NCI-H524 treated with DMSO at 0.1 percent for 48 hours (cell line): ENCODE measurements around the gene HPN.
A peak's percentile ranks its signal among the peaks of the same experiment; 100 is the strongest.
"Not testable (repeated sequence)": the region's sequence is repeated elsewhere in the genome, so short reads cannot be mapped to it uniquely, and the experiment has no call there.

Experiments used
- DNase-seq: peaks from one replicate; lab custom pipeline; 2025; lab: John Stamatoyannopoulos, UW

HPN gene

DNA sequence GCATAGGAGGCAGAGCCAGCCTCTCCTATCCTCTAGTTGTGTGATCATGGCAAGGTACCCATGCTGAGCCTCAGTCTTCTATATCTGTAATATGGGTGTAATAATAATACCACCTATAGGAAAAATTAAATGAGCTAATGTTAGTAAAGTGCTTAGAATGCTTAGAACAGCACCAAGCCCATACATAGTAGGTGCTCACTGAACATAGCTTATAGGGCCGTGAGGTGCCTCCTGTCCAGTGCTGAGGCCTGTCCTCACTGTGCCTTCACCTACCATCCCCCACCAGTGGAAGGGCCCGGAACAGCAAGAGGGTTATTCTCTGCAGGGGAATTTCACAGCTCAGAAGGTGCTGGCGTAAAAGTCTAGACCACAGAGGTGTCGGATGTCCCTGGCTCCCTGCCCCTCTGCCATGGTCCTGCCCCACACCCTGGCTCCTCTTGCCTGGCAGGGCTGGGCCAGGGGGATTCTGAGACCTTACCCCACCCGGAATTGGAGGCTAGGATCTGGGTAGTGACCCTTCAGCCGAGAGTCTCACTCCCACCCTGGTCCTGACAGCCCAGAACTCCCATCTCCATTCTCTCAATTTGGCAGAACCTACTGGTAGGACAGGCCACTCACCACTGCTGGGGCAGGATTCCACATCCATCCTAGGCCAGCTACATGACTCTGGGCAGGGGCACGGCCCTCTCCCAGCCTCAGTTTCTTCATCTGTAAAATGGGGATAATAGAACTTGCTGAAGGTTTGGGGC is 13.5 kb upstream of the HPN start:
- no peak for DNase-seq

DNA sequence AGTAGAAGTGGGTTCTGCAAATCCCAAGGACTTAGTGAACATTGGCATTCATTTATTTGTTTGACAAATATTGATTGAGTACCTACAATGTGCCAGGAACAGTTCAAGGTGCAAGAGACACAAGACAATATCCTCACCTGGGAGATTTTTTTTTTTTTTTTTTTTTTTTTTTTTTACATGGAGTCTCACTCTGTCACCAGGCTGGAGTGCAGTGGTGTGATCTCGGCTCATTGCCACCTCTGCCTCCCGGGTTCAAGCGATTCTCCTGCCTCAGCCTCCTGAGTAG is 13.0 kb upstream of the HPN start:
- not testable (repeated sequence) for DNase-seq

DNA sequence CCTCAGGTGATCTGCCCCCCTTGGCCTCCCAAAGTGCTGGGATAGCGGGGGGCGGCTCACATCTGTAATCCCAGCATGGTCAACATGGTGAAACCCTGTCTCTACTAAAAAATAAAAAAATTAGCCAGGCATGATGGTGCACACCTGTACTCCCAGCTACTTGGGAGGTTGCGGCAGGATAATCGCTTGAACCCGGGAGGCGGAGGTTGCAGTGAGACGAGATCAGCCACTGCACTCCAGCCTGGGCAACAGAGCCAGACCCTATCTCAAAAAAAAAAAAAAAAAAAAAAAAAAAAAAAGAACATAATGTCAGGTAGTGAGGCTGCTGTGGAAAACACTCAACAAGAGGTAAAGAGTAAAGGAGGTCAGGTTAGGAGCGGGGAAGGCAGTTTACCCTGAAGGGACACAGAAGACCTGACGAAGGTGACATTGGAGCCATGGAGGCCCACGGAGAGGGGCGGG is 12.2 kb upstream of the HPN start:
- not testable (repeated sequence) for DNase-seq

DNA sequence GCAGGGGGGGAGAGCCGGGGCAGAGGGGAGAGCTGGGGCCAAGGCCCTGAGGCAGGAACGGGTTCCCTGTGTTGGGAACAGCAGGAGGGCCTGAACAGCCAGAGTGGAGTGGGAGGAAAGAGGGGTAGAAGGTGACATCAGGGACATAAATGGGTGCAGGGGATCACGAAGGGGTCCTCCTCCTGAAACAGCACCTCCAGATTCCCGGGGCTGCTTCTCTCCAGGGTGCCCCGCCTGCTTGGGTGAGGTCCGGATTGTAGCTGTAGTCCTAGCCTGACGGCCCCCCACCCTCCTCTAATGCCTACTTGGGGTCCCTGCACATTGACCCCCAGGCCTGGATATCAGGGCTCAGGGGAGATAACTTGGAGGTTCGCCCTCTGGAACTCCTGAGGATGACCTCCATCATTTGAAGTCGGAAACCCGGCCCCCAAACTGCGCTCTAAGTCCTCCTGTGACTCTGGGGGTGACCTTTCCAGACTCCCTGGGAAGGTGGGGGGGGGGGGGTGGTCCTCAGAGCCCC is 11.7 kb upstream of the HPN start:
- no peak for DNase-seq

DNA sequence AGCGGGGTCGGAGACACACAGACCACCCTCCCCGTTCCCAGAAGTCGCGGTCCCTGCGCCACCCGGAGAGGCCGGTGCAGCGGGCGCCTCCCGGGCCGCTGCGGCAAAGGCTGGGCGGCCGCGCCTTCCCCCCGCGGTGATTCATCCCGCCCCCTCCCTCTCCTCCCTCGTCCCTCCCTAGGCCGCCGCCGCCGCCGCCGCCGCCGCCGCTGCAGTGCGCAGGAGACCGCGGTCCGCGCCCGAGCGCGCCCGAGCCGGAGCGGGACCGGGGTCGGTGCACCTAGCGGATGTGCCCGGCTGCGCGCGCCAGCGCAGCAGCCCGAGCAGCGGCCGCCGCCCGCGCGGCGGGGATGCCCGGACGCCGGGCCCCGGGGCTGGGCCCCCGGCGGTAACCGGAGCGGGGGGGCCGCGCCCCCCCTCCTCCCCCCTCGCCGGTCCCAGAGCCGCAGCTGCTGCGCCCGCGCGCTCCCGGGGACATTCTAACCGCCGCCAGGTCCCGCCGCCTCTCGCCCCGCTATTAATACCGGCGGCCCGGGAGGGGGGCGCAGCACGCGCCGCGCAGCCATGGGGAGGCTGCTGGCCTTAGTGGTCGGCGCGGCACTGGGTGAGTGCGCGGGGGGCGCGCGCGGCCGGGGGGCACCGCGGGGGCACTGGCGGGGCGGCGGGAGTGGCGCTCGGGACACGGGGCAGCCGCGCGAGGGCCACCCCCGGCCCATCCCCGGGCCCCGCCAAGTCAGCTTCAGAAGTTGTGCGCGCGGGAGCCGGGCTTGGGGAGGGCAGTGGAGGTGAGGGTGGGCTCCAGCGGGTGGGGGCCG is 11.1 kb upstream of the HPN start, which contains the start of gene SCN1B:
TSS of gene SCN1B (plus strand) at position 214 of the 815 bp plus-strand sequence. CDS start at position 565, 351 bp downstream.
- DNase-seq = no peak

DNA sequence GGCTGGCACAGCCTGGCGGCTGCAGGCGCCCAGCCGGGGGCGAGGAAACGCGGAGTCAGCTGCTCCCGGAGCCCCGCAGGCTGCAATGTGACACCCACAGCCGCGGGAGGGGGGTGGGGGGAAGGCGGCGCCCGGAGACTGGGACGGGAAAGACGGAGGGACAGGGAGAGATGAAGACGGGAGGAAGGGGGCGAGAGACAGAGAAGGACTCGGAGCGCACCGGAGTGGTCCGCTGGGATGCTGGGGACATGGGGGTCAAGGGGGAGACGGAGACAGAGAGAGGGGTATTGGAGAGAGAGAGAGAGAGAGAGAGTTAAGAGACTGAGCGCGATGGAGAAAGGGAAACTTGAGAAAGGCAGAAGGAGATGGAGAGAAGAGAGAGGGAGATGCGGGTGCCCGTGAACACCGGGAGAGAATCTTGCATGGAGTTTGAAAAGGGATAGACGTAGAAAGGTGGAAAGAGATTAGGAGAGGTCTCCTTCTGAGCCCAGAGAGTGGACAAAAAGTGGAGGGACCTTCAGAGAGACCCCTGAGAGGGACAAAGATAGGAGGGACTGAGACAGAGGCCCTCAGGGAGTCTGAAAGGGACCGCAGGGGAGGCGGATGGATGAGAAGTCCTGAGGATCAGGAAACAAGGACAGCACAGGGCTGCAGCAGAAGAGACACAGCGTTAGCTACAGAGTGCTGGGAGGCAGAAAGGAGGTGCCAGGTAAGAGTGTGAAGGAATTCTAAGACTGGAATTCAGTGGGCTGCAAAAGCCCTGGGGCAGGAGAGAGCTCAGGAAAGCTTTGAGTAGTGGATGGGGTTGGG is 10.2 kb upstream of the HPN start:
- DNase-seq = peak; percentile 40

DNA sequence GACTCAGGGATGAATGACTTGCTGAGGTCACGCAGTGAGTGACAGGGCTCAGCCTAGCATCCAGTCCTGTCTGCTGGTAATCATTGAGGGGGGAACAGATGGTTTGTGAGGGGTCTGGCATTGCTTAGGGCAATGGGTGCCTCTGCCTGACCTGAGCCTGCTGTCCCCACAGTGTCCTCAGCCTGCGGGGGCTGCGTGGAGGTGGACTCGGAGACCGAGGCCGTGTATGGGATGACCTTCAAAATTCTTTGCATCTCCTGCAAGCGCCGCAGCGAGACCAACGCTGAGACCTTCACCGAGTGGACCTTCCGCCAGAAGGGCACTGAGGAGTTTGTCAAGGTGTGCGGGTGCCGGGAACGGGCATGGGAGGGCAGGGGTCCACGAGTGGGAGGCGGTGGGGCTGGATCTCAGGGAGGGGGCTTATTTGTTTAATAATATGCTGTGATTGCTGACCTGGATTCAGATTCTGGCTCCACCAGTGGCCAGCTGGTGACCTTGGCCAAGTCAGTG is 9.1 kb upstream of the HPN start:
- no peak for DNase-seq

DNA sequence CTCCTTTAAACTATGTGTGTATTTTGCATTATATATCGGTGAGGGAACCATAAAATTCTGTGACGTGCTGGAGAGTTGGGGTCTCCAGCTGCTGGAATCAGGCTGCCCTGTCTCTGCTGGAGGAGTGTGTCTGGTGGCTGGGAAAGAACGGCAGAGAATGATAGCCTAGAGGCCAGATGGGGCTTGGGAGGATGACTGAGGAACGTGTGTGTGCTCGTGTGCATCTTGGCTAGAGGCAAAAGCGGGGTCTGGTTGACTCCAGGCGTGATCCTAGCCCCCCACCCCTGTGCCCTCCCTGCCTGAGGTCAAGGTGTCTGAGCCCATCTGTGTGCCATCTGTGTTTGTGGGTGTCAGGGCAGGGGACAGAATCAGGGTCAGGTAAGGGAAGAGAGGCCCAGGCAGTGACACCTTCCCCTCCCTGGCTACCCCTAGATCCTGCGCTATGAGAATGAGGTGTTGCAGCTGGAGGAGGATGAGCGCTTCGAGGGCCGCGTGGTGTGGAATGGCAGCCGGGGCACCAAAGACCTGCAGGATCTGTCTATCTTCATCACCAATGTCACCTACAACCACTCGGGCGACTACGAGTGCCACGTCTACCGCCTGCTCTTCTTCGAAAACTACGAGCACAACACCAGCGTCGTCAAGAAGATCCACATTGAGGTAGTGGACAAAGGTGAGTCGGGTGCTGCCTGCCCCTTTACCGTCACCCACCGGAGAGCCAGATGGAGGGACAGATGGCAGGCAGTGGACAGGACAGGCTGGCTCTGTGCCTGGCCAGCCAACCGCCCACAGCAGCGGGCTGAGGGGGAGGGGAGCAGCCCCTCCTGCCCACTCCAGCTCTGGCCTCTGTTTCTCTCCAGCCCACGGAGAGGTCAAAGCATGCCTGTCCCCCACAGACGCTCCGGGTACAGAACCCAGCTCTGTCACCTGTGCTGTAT is 8.2 kb upstream of the HPN start:
- DNase-seq = peak; percentile 33

DNA sequence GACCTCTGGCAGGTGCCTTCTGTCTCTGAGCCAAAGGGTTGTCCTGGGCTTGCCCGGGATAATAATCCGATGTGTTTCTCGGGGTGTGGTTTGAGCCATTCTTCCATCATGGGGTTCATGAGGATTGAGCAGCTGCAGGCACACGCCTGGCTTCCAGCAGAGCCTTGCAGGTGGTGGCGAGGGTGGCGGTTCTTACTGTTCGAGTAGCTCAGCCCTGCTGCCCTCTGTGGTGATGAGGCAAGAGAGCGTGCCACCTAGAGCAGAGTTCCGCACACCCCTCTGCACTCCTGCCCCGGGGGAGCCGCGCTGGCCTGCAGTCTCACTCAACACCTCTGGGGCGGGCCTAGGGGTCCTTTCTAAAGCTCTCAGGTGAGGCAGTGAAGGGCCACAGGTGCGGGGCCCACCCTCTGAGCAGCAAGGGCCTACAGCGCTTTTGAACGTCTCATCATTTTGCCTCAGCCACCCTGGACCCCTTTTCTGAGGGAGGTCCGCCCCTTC is 7.5 kb upstream of the HPN start:
- no peak for DNase-seq

DNA sequence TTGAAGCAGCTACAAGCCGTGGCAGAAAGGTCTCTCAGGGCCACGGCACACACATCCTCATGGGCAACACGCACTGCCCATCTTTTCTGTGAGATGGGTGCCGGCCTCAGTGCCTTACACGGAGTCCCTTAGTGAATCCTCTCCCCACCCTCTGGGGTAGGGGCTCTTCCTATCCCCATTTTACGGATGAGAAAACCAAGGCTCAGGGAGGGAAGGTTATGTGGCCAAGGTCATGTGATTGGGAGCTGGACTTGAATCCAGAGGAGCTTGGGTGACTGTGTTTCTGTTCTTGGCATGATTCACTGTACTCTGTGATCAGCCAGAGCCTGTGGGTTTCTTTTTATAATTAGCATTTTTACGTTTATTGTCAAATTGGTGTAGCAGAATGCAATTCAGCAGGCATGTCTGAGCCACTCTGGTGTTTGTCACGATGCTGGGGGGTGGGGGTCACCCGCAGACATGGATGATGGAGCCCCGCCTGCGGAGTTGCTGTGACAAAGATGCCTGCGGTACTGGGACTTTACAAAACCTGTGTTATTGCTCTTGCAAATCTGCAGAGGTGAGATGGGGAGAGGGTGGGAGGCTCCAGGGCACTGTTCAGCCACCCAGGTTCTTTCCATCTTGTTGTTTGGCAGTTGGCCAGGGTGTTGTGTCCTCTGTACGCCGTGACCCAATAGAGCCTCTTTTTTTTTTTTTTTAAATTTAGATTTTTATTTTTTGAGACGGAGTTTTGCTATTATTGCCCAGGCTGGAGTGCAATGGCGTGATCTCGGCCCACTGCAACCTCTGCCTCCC is 6.7 kb upstream of the HPN start:
- no peak for DNase-seq

DNA sequence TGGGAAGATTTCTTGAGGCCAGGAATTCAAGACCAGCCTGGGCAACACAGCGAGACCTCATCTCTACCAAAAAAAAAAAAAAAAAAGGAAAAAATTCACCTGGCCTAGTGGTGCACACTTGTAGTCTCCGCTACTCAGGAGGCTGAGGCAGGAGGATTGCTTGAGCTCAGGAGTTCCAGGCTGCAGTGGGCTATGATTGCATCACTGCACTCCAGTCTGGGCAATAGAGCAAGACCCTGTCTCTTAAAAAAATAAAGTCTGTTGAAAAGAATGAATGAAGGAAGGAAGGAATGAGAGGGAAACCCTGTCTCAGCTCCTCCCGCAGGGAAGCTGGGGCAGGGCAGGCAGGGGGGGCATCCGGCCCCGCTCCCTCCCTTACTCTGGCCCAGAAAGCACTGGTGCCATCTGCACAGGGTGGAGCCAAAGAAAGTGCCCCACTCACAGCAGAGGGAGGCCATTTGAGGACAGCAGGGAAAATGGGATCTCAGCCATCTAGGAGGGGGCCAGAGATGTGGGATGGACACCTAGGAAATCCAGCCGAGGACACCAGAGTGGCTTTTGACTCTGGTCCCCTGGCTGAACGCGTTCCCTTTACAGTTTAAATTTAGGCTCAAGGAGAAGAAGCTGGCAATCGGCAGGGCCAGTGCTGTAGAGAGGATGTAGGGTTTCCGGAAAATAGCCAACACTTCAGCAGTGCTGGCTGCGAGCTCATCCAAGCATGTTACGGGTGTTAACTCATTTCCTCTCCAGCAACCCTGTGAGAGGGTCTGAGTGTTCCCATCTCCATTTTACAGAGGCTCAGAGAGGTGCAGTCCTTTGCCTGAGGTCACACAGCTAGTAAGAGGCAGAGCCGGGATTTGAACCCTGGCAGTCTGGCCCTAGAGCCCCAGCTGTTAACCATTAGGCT is 3.6 kb upstream of the HPN start:
- peak; percentile 62 for DNase-seq

DNA sequence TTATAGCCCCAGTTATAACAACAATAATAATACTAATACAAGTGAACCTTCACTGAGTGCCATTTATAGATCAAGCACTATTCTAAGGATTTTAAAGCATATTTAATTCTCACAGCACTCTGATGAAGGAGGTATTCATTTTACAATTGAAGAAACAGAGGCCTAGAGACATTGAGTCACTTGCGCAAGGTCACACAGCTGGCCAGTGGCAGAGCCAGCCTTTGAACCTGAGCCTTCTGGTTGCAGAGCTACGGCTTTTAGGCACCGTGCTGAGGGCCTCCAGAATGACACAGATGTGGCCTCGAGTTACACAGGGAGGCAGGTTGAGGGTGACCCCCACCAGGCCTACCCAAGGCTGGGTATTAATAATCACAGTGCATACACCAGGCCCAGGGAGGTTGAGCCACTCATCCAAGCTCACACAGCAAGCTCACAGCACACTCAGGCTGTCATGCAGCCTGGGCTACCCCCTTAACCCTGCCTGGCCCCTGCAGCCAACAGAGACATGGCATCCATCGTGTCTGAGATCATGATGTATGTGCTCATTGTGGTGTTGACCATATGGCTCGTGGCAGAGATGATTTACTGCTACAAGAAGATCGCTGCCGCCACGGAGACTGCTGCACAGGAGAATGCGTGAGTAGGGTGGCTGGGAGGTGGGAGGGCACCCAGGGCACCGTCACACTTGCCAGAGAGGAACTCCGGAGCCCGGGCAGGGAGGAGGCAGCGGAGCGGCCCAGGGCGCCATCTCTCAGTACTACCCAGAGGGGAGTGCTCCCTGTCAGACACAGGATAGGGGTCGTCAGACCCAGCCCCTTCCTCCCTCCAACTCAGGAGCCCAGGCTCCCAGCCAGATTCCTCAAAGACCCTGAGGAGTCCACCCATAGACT is 2.7 kb upstream of the HPN start:
- DNase-seq = no peak

DNA sequence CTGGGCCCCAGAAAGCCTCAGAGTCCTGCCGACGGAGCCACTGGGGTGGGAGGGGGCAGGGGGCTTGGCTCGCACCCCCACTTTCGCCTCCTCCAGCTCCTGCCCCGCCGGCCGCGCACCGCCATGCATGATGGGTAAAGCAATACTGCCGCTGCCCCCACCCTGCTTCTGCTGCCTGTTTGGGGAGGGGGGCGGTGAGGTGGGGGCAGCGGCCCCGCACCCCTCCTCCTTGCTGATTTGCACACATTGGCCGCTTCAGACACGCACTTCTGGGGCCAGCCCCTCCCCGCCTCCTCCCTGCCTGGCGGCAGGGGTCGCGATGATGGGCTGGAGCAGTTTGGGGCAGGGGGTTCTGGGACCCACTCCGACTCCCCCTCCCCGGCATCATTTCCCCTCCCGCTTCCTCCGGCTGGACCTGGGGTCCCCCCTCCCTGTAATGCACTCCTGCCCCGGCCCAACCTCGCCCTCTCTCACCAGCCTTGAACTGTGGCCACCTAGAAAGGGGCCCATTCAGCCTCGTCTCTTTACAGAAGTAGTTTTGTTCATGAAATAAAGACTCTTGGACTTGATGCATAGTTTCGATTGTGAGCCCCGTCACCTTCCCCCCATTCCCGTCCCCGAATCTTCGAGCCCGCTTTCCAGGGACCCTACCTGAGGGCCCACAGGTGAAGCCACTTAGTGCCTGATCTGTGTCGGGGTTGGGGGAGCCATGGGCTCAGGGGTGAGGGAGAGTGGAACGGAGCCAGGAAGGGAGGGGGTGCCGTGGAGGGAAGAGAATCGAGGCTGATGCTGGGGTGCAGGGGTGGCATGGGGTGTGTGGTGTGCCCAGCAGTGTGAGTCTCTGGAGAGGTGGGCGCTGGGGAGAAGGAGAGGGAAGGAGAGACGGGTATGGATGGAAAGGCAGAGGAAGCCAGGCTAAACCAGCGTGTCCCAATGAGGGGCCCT is 1.4 kb upstream of the HPN start:
- no peak for DNase-seq

DNA sequence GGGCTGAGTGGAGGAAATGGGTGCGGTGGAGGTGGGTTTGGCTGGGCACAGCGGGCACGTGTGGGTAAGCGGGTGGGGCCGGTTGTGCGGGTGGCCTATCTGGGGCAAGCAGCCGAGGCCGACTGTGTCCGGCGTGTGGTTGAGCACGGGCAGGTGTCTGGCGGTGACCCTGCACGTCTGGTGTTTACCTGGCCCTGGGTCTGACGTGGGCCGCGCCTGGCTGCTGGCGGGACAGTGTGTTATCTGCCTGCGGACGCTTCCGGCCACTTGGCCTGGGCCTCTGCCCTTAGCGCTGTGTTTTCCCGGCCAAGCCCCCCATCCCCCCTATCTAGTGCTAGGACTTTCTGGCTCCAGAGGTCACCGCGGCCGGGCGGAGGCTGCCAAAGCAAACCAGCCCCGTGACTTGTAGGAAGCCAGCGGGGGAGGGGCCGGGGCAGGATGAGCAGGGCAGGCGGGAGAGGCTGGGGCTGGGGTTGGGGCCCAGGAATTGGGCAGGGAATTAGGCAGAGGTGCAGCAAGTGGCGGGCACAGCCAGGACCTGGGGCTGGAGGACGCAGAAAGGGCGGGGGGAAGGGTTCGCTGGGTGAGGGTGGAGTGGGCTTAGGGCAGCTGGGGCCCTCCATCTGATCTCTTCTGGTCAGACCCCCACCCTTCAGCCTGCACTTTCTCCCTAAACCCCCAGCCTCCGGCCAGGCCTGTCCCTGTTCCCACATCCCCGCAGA is 534 bp upstream of the HPN start:
- no peak for DNase-seq

DNA sequence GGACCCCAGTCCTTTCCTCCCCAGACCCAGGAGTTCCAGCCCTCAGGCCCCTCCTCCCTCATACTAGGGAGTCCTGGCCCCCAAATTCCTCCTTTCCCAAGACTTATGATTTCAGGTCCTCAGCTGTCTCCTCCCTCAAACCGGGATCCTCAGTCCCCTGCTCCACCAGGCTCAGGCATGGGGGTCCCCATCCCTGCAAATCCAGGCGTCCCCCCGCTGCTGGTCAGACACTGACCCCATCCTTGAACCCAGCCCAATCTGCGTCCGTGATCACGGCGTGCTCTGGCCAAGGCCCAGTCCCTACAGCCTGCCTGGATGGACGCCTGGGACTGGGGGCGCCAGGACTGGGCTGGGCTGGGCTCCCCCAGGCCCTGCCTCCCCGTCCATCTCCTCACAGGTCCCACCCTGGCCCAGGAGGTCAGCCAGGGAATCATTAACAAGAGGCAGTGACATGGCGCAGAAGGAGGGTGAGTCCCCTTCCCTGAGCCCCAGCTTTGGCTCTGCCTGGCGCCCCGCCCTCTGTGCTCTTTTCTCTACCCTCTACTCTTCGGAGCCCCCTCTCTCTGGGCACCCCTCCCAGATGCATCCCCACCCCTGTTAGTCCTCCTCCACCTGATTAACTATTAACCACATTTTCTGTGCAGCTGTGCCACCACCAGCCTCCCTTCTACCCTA is 672 bp downstream of the HPN start:
- DNase-seq = no peak
